BE2C (cell line): ENCODE data around the gene PRR23E.

Experiments
- DNase-seq: peaks from one replicate; pipeline ENCODE4 v3.0.0-alpha.2; 2020
- H3K27me3 ChIP-seq: fragments of 250-450 bp; sonication (Bioruptor Pico); 2 replicates; pipeline ENCODE4 v1.5.1; 2020; ENCODE audit warnings: mild to moderate bottlenecking
- H3K36me3 ChIP-seq: fragments of 250-450 bp; sonication (Bioruptor Pico); 2 replicates; pipeline ENCODE4 v1.5.1; 2020; ENCODE audit warnings: mild to moderate bottlenecking
- H3K4me1 ChIP-seq: fragments of 250-450 bp; sonication (Bioruptor Pico); 2 replicates; pipeline ENCODE4 v1.5.1; 2020
- H3K4me3 ChIP-seq: 2 replicates; pipeline ENCODE4 v1.5.1; 2011; ENCODE audit warnings: low read depth, low read length
- H3K9me3 ChIP-seq: fragments of 250-450 bp; sonication (Bioruptor Pico); 2 replicates; pipeline ENCODE4 v1.5.1; 2020
- CTCF ChIP-seq: IDR thresholded peaks from 2 replicates; pipeline ENCODE4 v1.5.1; 2012; ENCODE audit warnings: mild to moderate bottlenecking, low read depth, low read length

PRR23E gene

GRCh38 chr3:127150513-127151250 lies 42.2 kb upstream of the PRR23E start:
- Histone ChIP-seq H3K4me3 (no peak overlapping the region), H3K36me3 (no peaks in the 10 kb centered on the region), H3K9me3 (peaks cover 3% of the 10 kb centered on the region), H3K4me1 (no peaks in the 10 kb centered on the region; the same call in 1 of the 2 replicates), H3K27me3 (no peaks in the 10 kb centered on the region)
- TF ChIP-seq CTCF: no peak
- no peak for DNase-seq

- Histone ChIP-seq H3K4me1 (no peaks in the 10 kb centered on the region; the same call in 1 of the 2 replicates), H3K27me3 (no peaks in the 10 kb centered on the region), H3K4me3 (no peak overlapping the region), H3K36me3 (no peaks in the 10 kb centered on the region), H3K9me3 (peaks cover 3% of the 10 kb centered on the region)
- TF ChIP-seq CTCF: no peak
- no peak for DNase-seq
Measured at GRCh38 chr3:127151251-127151564, 41.7 kb upstream of the PRR23E start.

- Histone ChIP-seq H3K36me3 (no peaks in the 10 kb centered on the region), H3K4me3 (no peak overlapping the region), H3K9me3 (peaks cover 3% of the 10 kb centered on the region), H3K27me3 (no peaks in the 10 kb centered on the region), H3K4me1 (peaks cover 8% of the 10 kb centered on the region)
- no peak for DNase-seq
- no peak for TF ChIP-seq CTCF
Measured at GRCh38 chr3:127151992-127152650, 40.8 kb upstream of the PRR23E start.

GRCh38 chr3:127152684-127153505 lies 40.0 kb upstream of the PRR23E start:
- no peak for TF ChIP-seq CTCF

GRCh38 chr3:127153506-127153815 lies 39.5 kb upstream of the PRR23E start:
- no peak for TF ChIP-seq CTCF
- no peak for DNase-seq
- Histone ChIP-seq H3K36me3 (no peaks in the 10 kb centered on the region), H3K4me1 (peaks cover 22% of the 10 kb centered on the region), H3K9me3 (peaks cover 3% of the 10 kb centered on the region), H3K4me3 (no peak overlapping the region), H3K27me3 (no peaks in the 10 kb centered on the region)

More at GRCh38 chr3:127152684-127153505, 40.0 kb upstream of the PRR23E start:
- no peak for DNase-seq
- peaks cover 16% of the 10 kb centered on the region for H3K4me1 ChIP-seq
- H3K9me3 ChIP-seq: peaks cover 3% of the 10 kb centered on the region
- H3K27me3 ChIP-seq: no peaks in the 10 kb centered on the region
- no peak overlapping the region for H3K4me3 ChIP-seq
- no peaks in the 10 kb centered on the region for H3K36me3 ChIP-seq
